ENCODE data around the gene BMPER. TPM values are rescaled to one million over a fixed set of nuclear protein-coding genes. Genes with fewer than 3 reads are reported as not detected.

BMPER gene
- total RNA-seq, 1 experiment from 2014 or later, result 0.50 TPM

- no peaks in the 10 kb centered on the region for H3K4me1 ChIP-seq (replicated peaks; ENCODE audit: insufficient read depth)
- H3K36me3 ChIP-seq (ENCODE audit: low read depth), result no peaks in the 10 kb centered on the region
- H4K20me1 ChIP-seq (ENCODE audit: insufficient read depth), result no peaks in the 10 kb centered on the region
- H3F3A ChIP-seq (ENCODE audit: insufficient read depth, low read depth), result no peaks in the 10 kb centered on the region
- TF ChIP-seq, protein P1, sequence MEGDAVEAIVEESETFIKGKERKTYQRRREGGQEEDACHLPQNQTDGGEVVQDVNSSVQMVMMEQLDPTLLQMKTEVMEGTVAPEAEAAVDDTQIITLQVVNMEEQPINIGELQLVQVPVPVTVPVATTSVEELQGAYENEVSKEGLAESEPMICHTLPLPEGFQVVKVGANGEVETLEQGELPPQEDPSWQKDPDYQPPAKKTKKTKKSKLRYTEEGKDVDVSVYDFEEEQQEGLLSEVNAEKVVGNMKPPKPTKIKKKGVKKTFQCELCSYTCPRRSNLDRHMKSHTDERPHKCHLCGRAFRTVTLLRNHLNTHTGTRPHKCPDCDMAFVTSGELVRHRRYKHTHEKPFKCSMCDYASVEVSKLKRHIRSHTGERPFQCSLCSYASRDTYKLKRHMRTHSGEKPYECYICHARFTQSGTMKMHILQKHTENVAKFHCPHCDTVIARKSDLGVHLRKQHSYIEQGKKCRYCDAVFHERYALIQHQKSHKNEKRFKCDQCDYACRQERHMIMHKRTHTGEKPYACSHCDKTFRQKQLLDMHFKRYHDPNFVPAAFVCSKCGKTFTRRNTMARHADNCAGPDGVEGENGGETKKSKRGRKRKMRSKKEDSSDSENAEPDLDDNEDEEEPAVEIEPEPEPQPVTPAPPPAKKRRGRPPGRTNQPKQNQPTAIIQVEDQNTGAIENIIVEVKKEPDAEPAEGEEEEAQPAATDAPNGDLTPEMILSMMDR (conservative IDR thresholded peaks at IDR 0.05), result no peak
- TF ChIP-seq EZH2 (IDR thresholded peaks at IDR 0.05; ENCODE audit: low read depth), result no peak
- H3K27ac ChIP-seq, result no peak overlapping the region
- DNase-seq, result no peak
- H3K79me2 ChIP-seq (ENCODE audit: low read depth), result no peaks in the 10 kb centered on the region
- POLR2A ChIA-PET (ENCODE audit: unreplicated experiment), result no interaction called here
- H3K9me3 ChIP-seq (ENCODE audit: insufficient read depth, low read depth), result no peaks in the 10 kb centered on the region
- peaks cover 9% of the 10 kb centered on the region; the same call in 1 of the 2 replicates for H3K27me3 ChIP-seq (ENCODE audit: insufficient read depth, low read depth)
- no peak overlapping the region for H3K4me3 ChIP-seq
- no TSS peak for BruUV-seq (replicated peaks)
- intact Hi-C loops (cut with micrococcal nuclease; ENCODE audit: unreplicated experiment), result no loop called here
- CTCF ChIA-PET, result no interaction called here
- H2AFZ ChIP-seq, result no peak overlapping the region
- H3K4me2 ChIP-seq, result no peak overlapping the region
- no peaks in the 10 kb centered on the region for H3K9me2 ChIP-seq (ENCODE audit: insufficient read depth)
Observed at GRCh38 chr7:34156336-34156735, 251.0 kb downstream of the BMPER start.

DNA sequence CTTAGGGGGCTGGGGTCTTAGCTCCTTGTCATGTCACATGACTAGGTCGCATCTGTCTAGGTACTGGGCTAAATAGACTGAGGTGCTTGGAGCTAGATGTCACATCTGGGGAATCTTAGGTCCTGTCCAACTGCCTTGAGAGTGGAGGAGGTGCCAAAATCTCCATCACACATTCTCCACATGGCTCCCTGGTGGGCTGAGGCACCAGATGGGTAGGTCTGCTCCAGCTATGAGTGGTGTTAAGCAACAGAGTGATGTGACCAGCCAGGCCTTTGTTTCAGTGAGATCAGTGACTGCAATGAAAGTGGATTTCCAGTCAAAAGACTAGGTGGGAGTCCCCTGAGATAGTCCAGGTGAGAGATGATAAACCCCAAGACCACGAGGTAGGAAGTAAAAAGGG, 251.8 kb downstream of the BMPER start:
- Histone ChIP-seq H3K9me2 (ENCODE audit: insufficient read depth) (no peaks in the 10 kb centered on the region), H4K20me1 (ENCODE audit: insufficient read depth) (no peaks in the 10 kb centered on the region), H3K79me2 (ENCODE audit: low read depth) (no peaks in the 10 kb centered on the region), H3F3A (ENCODE audit: insufficient read depth, low read depth) (no peaks in the 10 kb centered on the region), H3K4me1 (replicated peaks; ENCODE audit: insufficient read depth) (no peaks in the 10 kb centered on the region), H3K27ac (no peak overlapping the region), H3K4me3 (no peak overlapping the region), H3K27me3 (ENCODE audit: insufficient read depth, low read depth) (peaks cover 9% of the 10 kb centered on the region; the same call in 1 of the 2 replicates), H3K4me2 (no peak overlapping the region), H2AFZ (no peak overlapping the region), H3K9me3 (ENCODE audit: insufficient read depth, low read depth) (no peaks in the 10 kb centered on the region), H3K36me3 (ENCODE audit: low read depth) (no peaks in the 10 kb centered on the region)
- ChIA-PET CTCF (no interaction called here), POLR2A (ENCODE audit: unreplicated experiment) (no interaction called here)
- intact Hi-C loops (cut with micrococcal nuclease; ENCODE audit: unreplicated experiment), result no loop called here
- no peak for DNase-seq
- TF ChIP-seq, protein P1 (conservative IDR thresholded peaks at IDR 0.05), result no peak
- TF ChIP-seq EZH2 (IDR thresholded peaks at IDR 0.05; ENCODE audit: low read depth), result no peak
- BruUV-seq (replicated peaks), result no TSS peak

DNA sequence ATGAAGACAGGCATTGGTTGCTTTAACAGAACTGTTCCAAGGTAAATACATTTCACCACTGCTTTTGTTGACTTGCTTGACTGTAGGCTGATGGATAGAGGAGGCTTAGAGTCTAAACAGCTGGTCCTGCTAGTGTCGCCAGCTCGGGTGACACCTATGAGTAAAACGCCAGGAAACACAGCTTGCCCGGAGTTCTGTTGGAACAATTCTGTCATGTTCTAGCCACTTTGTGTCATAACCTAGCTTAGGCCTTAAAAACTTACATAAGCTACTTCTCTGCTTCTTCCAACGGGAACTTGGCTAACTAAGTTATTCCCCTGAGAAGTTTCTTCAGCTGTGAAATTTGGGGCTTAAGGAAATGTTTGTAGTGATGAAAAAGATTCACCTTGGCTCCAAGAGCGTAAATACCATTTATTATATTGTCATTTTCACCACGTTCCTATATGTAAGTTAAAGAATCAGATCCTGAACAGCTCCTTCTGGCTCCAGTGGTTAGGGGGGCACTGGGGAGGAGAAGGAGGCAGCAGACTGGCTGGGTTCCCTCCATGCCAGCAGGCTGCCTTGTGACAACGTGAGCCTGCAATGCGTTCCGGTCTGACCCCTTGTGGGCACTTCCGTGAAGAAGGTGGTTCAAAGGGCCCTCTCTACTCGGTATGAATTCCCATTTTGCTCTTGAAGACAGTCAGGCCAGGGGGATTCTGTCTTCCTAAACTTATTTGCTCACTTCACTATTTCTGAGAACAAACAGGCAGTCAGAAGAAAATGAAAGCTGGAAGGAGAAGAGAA, 253.2 kb downstream of the BMPER start:
- no peak overlapping the region for H2AFZ ChIP-seq
- ChIA-PET CTCF (no interaction called here), POLR2A (ENCODE audit: unreplicated experiment) (no interaction called here)
- H4K20me1 ChIP-seq (ENCODE audit: insufficient read depth), result no peaks in the 10 kb centered on the region; the same call in 1 of the 2 replicates
- H3K27ac ChIP-seq, result no peak overlapping the region
- no TSS peak for BruUV-seq (replicated peaks)
- no peaks in the 10 kb centered on the region for H3K9me3 ChIP-seq (ENCODE audit: insufficient read depth, low read depth)
- H3K36me3 ChIP-seq (ENCODE audit: low read depth), result no peaks in the 10 kb centered on the region
- intact Hi-C loops (cut with micrococcal nuclease; ENCODE audit: unreplicated experiment), result no loop called here
- DNase-seq, result no peak
- H3K79me2 ChIP-seq (ENCODE audit: low read depth), result no peaks in the 10 kb centered on the region
- no peaks in the 10 kb centered on the region for H3F3A ChIP-seq (ENCODE audit: insufficient read depth, low read depth)
- no peak overlapping the region for H3K4me3 ChIP-seq
- peaks cover 9% of the 10 kb centered on the region; the same call in 1 of the 2 replicates for H3K27me3 ChIP-seq (ENCODE audit: insufficient read depth, low read depth)
- no peaks in the 10 kb centered on the region for H3K4me1 ChIP-seq (replicated peaks; ENCODE audit: insufficient read depth)
- H3K4me2 ChIP-seq, result no peak overlapping the region
- no peak for TF ChIP-seq EZH2 (IDR thresholded peaks at IDR 0.05; ENCODE audit: low read depth)
- TF ChIP-seq, protein P1 (conservative IDR thresholded peaks at IDR 0.05), result no peak
- no peaks in the 10 kb centered on the region for H3K9me2 ChIP-seq (ENCODE audit: insufficient read depth)
